GM12878 (cell line): Measurements from ENCODE around the gene ARID3B. TPM values are rescaled to one million over a fixed set of nuclear protein-coding genes. Genes with fewer than 3 reads are reported as not detected.
A peak's percentile ranks its signal among the peaks of the same experiment; 100 is the strongest.

Experiments used
- ATAC-seq: fragments of 200-7000 bp; cut with Tn5 transposase; 3 replicates; pipeline ENCODE4 v1.9.1; 2020; ENCODE audit warnings: mild to moderate bottlenecking, moderate library complexity
- BruUV-seq: library from RNA; stranded (reverse); fragments of 400-500 nt; replicated peaks from 2 replicates; lab custom pipeline; 2021; lab: Mats Ljungman, UMichigan
- CTCF ChIA-PET: fragments of 300-600 bp; sonication (Branson Sonifier 250); formaldehyde crosslinking; extraction: SDS; loops from one replicate; lab custom pipeline; 2021; ENCODE audit warnings: inconsistent platforms; lab: Yijun Ruan, JAX
- POLR2A ChIA-PET: fragments of 350-600 bp; formaldehyde crosslinking; extraction: SDS; loops from one replicate; lab custom pipeline; 2021; ENCODE audit warnings: inconsistent platforms; lab: Charles Lee
- RAD21 ChIA-PET: fragments of 300-600 bp; sonication (Branson Sonifier 250); formaldehyde crosslinking; loops from one replicate; lab custom pipeline; 2023; ENCODE audit warnings: antibody characterized with exemption; ENCODE audit not compliant: unreplicated experiment; lab: Charles Lee
- SMC1A ChIA-PET: fragments of 300-600 bp; sonication (Branson Sonifier 250); formaldehyde crosslinking; loops from one replicate; lab custom pipeline; 2023; ENCODE audit not compliant: unreplicated experiment, uncharacterized antibody; lab: Charles Lee
- DNase-seq: peaks from one replicate; pipeline ENCODE4 v3.0.0-alpha.2; 2011; ENCODE audit warnings: low read depth, low spot score
- FAIRE-seq: peaks from 3 replicates; lab custom pipeline; 2011; peaks lifted over from hg19 to GRCh38; lab: Jason Lieb, UNC
- H2AFZ ChIP-seq: 2 replicates; pipeline ENCODE4 v1.6.0; 2011; ENCODE audit warnings: low read depth, low read length, control low read depth; ENCODE audit not compliant: control insufficient read depth
- H3K27ac ChIP-seq: 2 replicates; pipeline ENCODE4 v1.5.1; 2011; ENCODE audit warnings: control low read depth; ENCODE audit not compliant: control insufficient read depth, insufficient read depth
- H3K27me3 ChIP-seq, 2 experiments: replicated peaks in 1 of 2; 2 replicates each; pipeline versions ENCODE4 v1.6.0 to v1.6.1; 2011; ENCODE audit warnings: low read length in 1 of 2; ENCODE audit not compliant: control insufficient read depth in 2 of 2, insufficient read depth in 2 of 2
- H3K36me3 ChIP-seq, 2 experiments: 2 replicates each; pipeline ENCODE4 v1.5.1; 2011; ENCODE audit warnings: low read length in 1 of 2; ENCODE audit not compliant: control insufficient read depth in 2 of 2, insufficient read depth in 2 of 2
- H3K4me1 ChIP-seq: 2 replicates; pipeline ENCODE4 v1.6.1; 2011; ENCODE audit warnings: mild to moderate bottlenecking, low read length, moderate library complexity, mixed read lengths; ENCODE audit not compliant: control insufficient read depth, insufficient read depth
- H3K4me2 ChIP-seq: 2 replicates; pipeline ENCODE4 v1.6.0; 2011; ENCODE audit warnings: control low read depth; ENCODE audit not compliant: control insufficient read depth, insufficient read depth
- H3K4me3 ChIP-seq: fragments of 200-600 bp; sonication (generic); 2 replicates; pipeline ENCODE4 v1.5.1; 2016
- H3K79me2 ChIP-seq: 2 replicates; pipeline ENCODE4 v1.6.0; 2011; ENCODE audit warnings: low read length; ENCODE audit not compliant: control insufficient read depth, insufficient read depth
- H3K9ac ChIP-seq: 2 replicates; pipeline ENCODE4 v1.8.0; 2011; ENCODE audit warnings: low read length, control low read depth, mixed read lengths; ENCODE audit not compliant: control insufficient read depth, insufficient read depth
- H3K9me3 ChIP-seq: replicated peaks from 3 replicates; pipeline ENCODE4 v1.5.1; 2011; ENCODE audit warnings: mild to moderate bottlenecking, low read length; ENCODE audit not compliant: control insufficient read depth, insufficient read depth
- H4K20me1 ChIP-seq: 2 replicates; pipeline ENCODE4 v1.6.0; 2011; ENCODE audit not compliant: control insufficient read depth, insufficient read depth
- CEBPB ChIP-seq, 2 experiments: fragments of 150-350 bp in 1 of 2; IDR thresholded peaks; 2 replicates each; pipeline ENCODE4 v1.6.1; 2012 to 2014; ENCODE audit warnings: low read depth in 2 of 2, low read length in 2 of 2, borderline replicate concordance in 1 of 2, inconsistent platforms in 1 of 2
- JUND ChIP-seq: IDR thresholded peaks from 2 replicates; pipeline ENCODE4 v1.6.1; 2012; ENCODE audit warnings: low read depth, mild to moderate bottlenecking, low read length, improper control_type of control experiment, moderate library complexity
- POLR2AphosphoS5 ChIP-seq: IDR thresholded peaks from 2 replicates; pipeline ENCODE4 v1.6.1; 2011; ENCODE audit warnings: mild to moderate bottlenecking, low read length, inconsistent platforms
- ZZZ3 ChIP-seq: IDR thresholded peaks from 2 replicates; pipeline ENCODE4 v1.6.1; 2011; ENCODE audit warnings: low read depth; ENCODE audit not compliant: control insufficient read depth, insufficient read length
- WGBS: methylation state at CpG from one replicate; pipeline ENCODE4 v1.1.6; 2016; ENCODE audit warnings: low lambda C conversion rate; ENCODE audit not compliant: insufficient replicate concordance, insufficient coverage; ENCODE audit errors: missing lambda C conversion rate; 5-methylcytosine and 5-hydroxymethylcytosine counted together
- in situ Hi-C: fragments of 300-500 bp; cut with MboI; formaldehyde crosslinking; loops from 9 replicates; pipeline ENCODE4 v1.14.3; 2018; ENCODE audit warnings: mixed read lengths
- intact Hi-C: fragments of 100-400 bp; cut with micrococcal nuclease; formaldehyde crosslinking; loops from one replicate; pipeline ENCODE4 v1.14.2; 2022; ENCODE audit not compliant: unreplicated experiment
- polyA plus RNA-seq, 11 experiments: library from polyadenylated mRNA; depleted of rRNA in 4 of 11; unstranded in 6 of 11; stranded (reverse) in 5 of 11; fragments of >200 nt; fragmentation: Nextera tagmentation in 4 of 11; fragmentation: Illumina TruSeq in 1 of 11; extraction: Ambion mirVana in 4 of 11; extraction: Trizol in 1 of 11; gene quantifications; 1 replicate in 1 of 11; 2 replicates in 10 of 11; pipeline versions ENCODE4 v1.2.1 to v1.2.3, GENCODE V29; 2011 to 2016; ENCODE audit warnings: inconsistent platforms in 2 of 11, missing spikeins in 2 of 11, low read depth in 1 of 11
- total RNA-seq, 4 experiments: library from RNA; depleted of rRNA in 3 of 4; stranded (reverse); fragments of >200 nt in 3 of 4; fragmentation: Illumina TruSeq in 1 of 4; extraction: Trizol in 1 of 4; gene quantifications; 2 replicates each; pipeline versions ENCODE4 v1.2.1 to v1.2.3, GENCODE V29; 2013 to 2021
- TF ChIP-seq, protein P1 (sequence below): fragments of 450-650 bp; IDR thresholded peaks from 2 replicates; pipeline ENCODE4 v1.6.1; 2018; ENCODE audit warnings: mild to moderate bottlenecking, low read depth, moderate library complexity; ENCODE audit not compliant: partially characterized antibody

ARID3B gene
- total and polyA plus RNA-seq, 10 of the 15 experiments (the other 5 are each of a cell fraction or from before 2014, with no cell fraction given) = 1.1 to 33.4 (median 24.0) TPM

- no peak for TF ChIP-seq CEBPB (IDR thresholded peaks at IDR 0.05; ENCODE audit: borderline replicate concordance in 1 of 2, low read depth in 2 of 2, low read length in 2 of 2)
- no peak for TF ChIP-seq ZZZ3
- TF ChIP-seq JUND = no peak
Observed at GRCh38 chr15:74593122-74593521, 52.1 kb downstream of the ARID3B start (continued).

- H3K4me2 ChIP-seq = no peak overlapping the region
- intact Hi-C loops = no loop called here
- no peak for FAIRE-seq
- H3K36me3 ChIP-seq = peaks cover 35 to 38% of the 10 kb centered on the region in 2 experiments
- in situ Hi-C loops = no loop called here
- 98% methylated on average over 4 of the region's 4 CpGs for WGBS
- CTCF ChIA-PET = interaction anchor here (0.6 kb wide), 1 partner anchor 36 kb away, joined by 3 read pairs; no protein-coding TSS in a partner anchor
- DNase-seq = no peak
- ATAC-seq = no peak
- peaks cover 10% of the 10 kb centered on the region; the same call in 1 of the 2 replicates for H3K4me1 ChIP-seq
- H3K9ac ChIP-seq = no peak overlapping the region
- H3K79me2 ChIP-seq = peaks cover 3% of the 10 kb centered on the region
- no peak overlapping the region for H2AFZ ChIP-seq
- H4K20me1 ChIP-seq = no peaks in the 10 kb centered on the region
- POLR2A ChIA-PET = interaction anchor here (0.7 kb wide), 1 partner anchor 48 kb away, joined by 3 read pairs; no protein-coding TSS in a partner anchor
- RAD21 ChIA-PET = no interaction called here
- H3K27me3 ChIP-seq = no peaks in the 10 kb centered on the region
- H3K9me3 ChIP-seq = no peaks in the 10 kb centered on the region
- TF ChIP-seq POLR2AphosphoS5 = peak; percentile 19; the same call in 1 of the 2 replicates
- TF ChIP-seq, protein P1, sequence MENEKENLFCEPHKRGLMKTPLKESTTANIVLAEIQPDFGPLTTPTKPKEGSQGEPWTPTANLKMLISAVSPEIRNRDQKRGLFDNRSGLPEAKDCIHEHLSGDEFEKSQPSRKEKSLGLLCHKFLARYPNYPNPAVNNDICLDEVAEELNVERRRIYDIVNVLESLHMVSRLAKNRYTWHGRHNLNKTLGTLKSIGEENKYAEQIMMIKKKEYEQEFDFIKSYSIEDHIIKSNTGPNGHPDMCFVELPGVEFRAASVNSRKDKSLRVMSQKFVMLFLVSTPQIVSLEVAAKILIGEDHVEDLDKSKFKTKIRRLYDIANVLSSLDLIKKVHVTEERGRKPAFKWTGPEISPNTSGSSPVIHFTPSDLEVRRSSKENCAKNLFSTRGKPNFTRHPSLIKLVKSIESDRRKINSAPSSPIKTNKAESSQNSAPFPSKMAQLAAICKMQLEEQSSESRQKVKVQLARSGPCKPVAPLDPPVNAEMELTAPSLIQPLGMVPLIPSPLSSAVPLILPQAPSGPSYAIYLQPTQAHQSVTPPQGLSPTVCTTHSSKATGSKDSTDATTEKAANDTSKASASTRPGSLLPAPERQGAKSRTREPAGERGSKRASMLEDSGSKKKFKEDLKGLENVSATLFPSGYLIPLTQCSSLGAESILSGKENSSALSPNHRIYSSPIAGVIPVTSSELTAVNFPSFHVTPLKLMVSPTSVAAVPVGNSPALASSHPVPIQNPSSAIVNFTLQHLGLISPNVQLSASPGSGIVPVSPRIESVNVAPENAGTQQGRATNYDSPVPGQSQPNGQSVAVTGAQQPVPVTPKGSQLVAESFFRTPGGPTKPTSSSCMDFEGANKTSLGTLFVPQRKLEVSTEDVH = no peak
- SMC1A ChIA-PET = no interaction called here
- no peak overlapping the region for H3K4me3 ChIP-seq
- BruUV-seq = no TSS peak
- H3K27ac ChIP-seq = no peak overlapping the region
Observed at GRCh38 chr15:74594455-74594854, 53.4 kb downstream of the ARID3B start.
